Measurements from ENCODE around the gene ADGRB3. TPM values are rescaled to one million over a fixed set of nuclear protein-coding genes. Genes with fewer than 3 reads are reported as not detected.

ADGRB3 gene
- total RNA-seq, 2 donors from 2014 or later = not detected

- Mint-ChIP-seq H3K36me3 (ENCODE audit: low read depth) (no peaks in the 10 kb centered on the region), H3K4me1 (no peaks in the 10 kb centered on the region), H3K27me3 (no peaks in the 10 kb centered on the region), H3K4me3 (no peak overlapping the region), H3K27ac (no peak overlapping the region)
- ATAC-seq = no peak
- DNase-seq = no peak
- H3K9me3 ChIP-seq (ENCODE audit: control insufficient read depth, low read length, poor library complexity, severe bottlenecking) = no peaks in the 10 kb centered on the region
These were observed 510.0 kb downstream of the ADGRB3 start for GRCh38 chr6:69145062-69145461.

- Mint-ChIP-seq H3K4me3 (no peak overlapping the region), H3K27ac (no peak overlapping the region), H3K27me3 (no peaks in the 10 kb centered on the region), H3K4me1 (no peaks in the 10 kb centered on the region), H3K36me3 (ENCODE audit: low read depth) (no peaks in the 10 kb centered on the region)
- no peaks in the 10 kb centered on the region for H3K9me3 ChIP-seq (ENCODE audit: control insufficient read depth, low read length, poor library complexity, severe bottlenecking)
- ATAC-seq (no peak), DNase-seq (no peak)
These were observed 511.3 kb downstream of the ADGRB3 start for GRCh38 chr6:69146385-69146784.

- no peaks in the 10 kb centered on the region for H3K9me3 ChIP-seq (ENCODE audit: control insufficient read depth, low read length, poor library complexity, severe bottlenecking)
- ATAC-seq = no peak
- Mint-ChIP-seq H3K4me1 (no peaks in the 10 kb centered on the region), H3K36me3 (ENCODE audit: low read depth) (no peaks in the 10 kb centered on the region), H3K4me3 (no peak overlapping the region), H3K27me3 (no peaks in the 10 kb centered on the region), H3K27ac (no peak overlapping the region)
- DNase-seq = no peak
These were observed 520.4 kb downstream of the ADGRB3 start for GRCh38 chr6:69155467-69155866.

- H3K9me3 ChIP-seq (ENCODE audit: control insufficient read depth, low read length, poor library complexity, severe bottlenecking) = no peaks in the 10 kb centered on the region
- no peaks in the 10 kb centered on the region for H3K4me1 Mint-ChIP-seq
- H3K4me3 Mint-ChIP-seq = no peak overlapping the region
- DNase-seq (no peak), ATAC-seq (no peak)
- H3K27ac Mint-ChIP-seq = no peak overlapping the region
- no peaks in the 10 kb centered on the region for H3K36me3 Mint-ChIP-seq (ENCODE audit: low read depth)
- no peaks in the 10 kb centered on the region for H3K27me3 Mint-ChIP-seq
These were observed 527.7 kb downstream of the ADGRB3 start for GRCh38 chr6:69162811-69163210.

GRCh38 chr6:69164564-69165229 lies 529.6 kb downstream of the ADGRB3 start:
- H3K36me3 Mint-ChIP-seq (ENCODE audit: low read depth) = no peaks in the 10 kb centered on the region

GRCh38 chr6:69179681-69180080 lies 544.6 kb downstream of the ADGRB3 start:
- H3K9me3 ChIP-seq (ENCODE audit: control insufficient read depth, low read length, poor library complexity, severe bottlenecking) = no peaks in the 10 kb centered on the region
- ATAC-seq = no peak
- H3K4me1 Mint-ChIP-seq = no peaks in the 10 kb centered on the region
- H3K4me3 Mint-ChIP-seq = no peak overlapping the region
- no peaks in the 10 kb centered on the region for H3K27me3 Mint-ChIP-seq
- H3K27ac Mint-ChIP-seq = no peak overlapping the region
- H3K36me3 Mint-ChIP-seq (ENCODE audit: low read depth) = no peaks in the 10 kb centered on the region
- DNase-seq = no peak

More at GRCh38 chr6:69164564-69165229, 529.6 kb downstream of the ADGRB3 start:
- Mint-ChIP-seq H3K4me1 (no peaks in the 10 kb centered on the region), H3K27me3 (no peaks in the 10 kb centered on the region), H3K27ac (no peak overlapping the region), H3K4me3 (no peak overlapping the region)
- ATAC-seq (no peak), DNase-seq (no peak)
- H3K9me3 ChIP-seq (ENCODE audit: control insufficient read depth, low read length, poor library complexity, severe bottlenecking) = no peaks in the 10 kb centered on the region

GRCh38 chr6:69180361-69181067 lies 545.4 kb downstream of the ADGRB3 start:
- no peak overlapping the region for H3K4me3 Mint-ChIP-seq
- H3K36me3 Mint-ChIP-seq (ENCODE audit: low read depth) = no peaks in the 10 kb centered on the region
- H3K4me1 Mint-ChIP-seq = no peaks in the 10 kb centered on the region
- no peaks in the 10 kb centered on the region for H3K27me3 Mint-ChIP-seq
- DNase-seq (no peak), ATAC-seq (no peak)
- H3K9me3 ChIP-seq (ENCODE audit: control insufficient read depth, low read length, poor library complexity, severe bottlenecking) = no peaks in the 10 kb centered on the region
- no peak overlapping the region for H3K27ac Mint-ChIP-seq

GRCh38 chr6:69181964-69182363 lies 546.9 kb downstream of the ADGRB3 start:
- Mint-ChIP-seq H3K36me3 (ENCODE audit: low read depth) (no peaks in the 10 kb centered on the region), H3K27ac (no peak overlapping the region), H3K4me1 (no peaks in the 10 kb centered on the region), H3K27me3 (no peaks in the 10 kb centered on the region), H3K4me3 (no peak overlapping the region)
- no peak for ATAC-seq
- no peak for DNase-seq
- H3K9me3 ChIP-seq (ENCODE audit: control insufficient read depth, low read length, poor library complexity, severe bottlenecking) = no peaks in the 10 kb centered on the region

GRCh38 chr6:69185276-69185675 lies 550.2 kb downstream of the ADGRB3 start:
- H3K4me3 Mint-ChIP-seq = no peak overlapping the region
- H3K27ac Mint-ChIP-seq = no peak overlapping the region
- no peaks in the 10 kb centered on the region for H3K9me3 ChIP-seq (ENCODE audit: control insufficient read depth, low read length, poor library complexity, severe bottlenecking)
- no peaks in the 10 kb centered on the region for H3K4me1 Mint-ChIP-seq
- DNase-seq (no peak), ATAC-seq (no peak)
- H3K36me3 Mint-ChIP-seq (ENCODE audit: low read depth) = no peaks in the 10 kb centered on the region
- no peaks in the 10 kb centered on the region for H3K27me3 Mint-ChIP-seq

- DNase-seq = no peak
- no peaks in the 10 kb centered on the region for H3K9me3 ChIP-seq (ENCODE audit: control insufficient read depth, low read length, poor library complexity, severe bottlenecking)
- no peak for ATAC-seq
- H3K4me1 Mint-ChIP-seq = no peaks in the 10 kb centered on the region
- H3K36me3 Mint-ChIP-seq (ENCODE audit: low read depth) = no peaks in the 10 kb centered on the region
- H3K27me3 Mint-ChIP-seq = no peaks in the 10 kb centered on the region
- H3K4me3 Mint-ChIP-seq = no peak overlapping the region
- H3K27ac Mint-ChIP-seq = no peak overlapping the region
These were observed 567.7 kb downstream of the ADGRB3 start for GRCh38 chr6:69202768-69203167.

GRCh38 chr6:69216127-69216526 lies 581.0 kb downstream of the ADGRB3 start:
- no peak overlapping the region for H3K4me3 Mint-ChIP-seq
- DNase-seq = no peak
- H3K27me3 Mint-ChIP-seq = peaks cover 5% of the 10 kb centered on the region
- no peak for ATAC-seq
- no peaks in the 10 kb centered on the region for H3K9me3 ChIP-seq (ENCODE audit: control insufficient read depth, low read length, poor library complexity, severe bottlenecking)
- H3K27ac Mint-ChIP-seq = no peak overlapping the region
- no peaks in the 10 kb centered on the region for H3K36me3 Mint-ChIP-seq (ENCODE audit: low read depth)
- no peaks in the 10 kb centered on the region for H3K4me1 Mint-ChIP-seq

GRCh38 chr6:69217343-69217742 lies 582.3 kb downstream of the ADGRB3 start:
- H3K4me1 Mint-ChIP-seq = no peaks in the 10 kb centered on the region
- no peak for DNase-seq
- H3K27me3 Mint-ChIP-seq = peaks cover 5% of the 10 kb centered on the region
- no peaks in the 10 kb centered on the region for H3K9me3 ChIP-seq (ENCODE audit: control insufficient read depth, low read length, poor library complexity, severe bottlenecking)
- H3K4me3 Mint-ChIP-seq = no peak overlapping the region
- no peak for ATAC-seq
- H3K27ac Mint-ChIP-seq = no peak overlapping the region
- H3K36me3 Mint-ChIP-seq (ENCODE audit: low read depth) = no peaks in the 10 kb centered on the region

- peaks cover 5% of the 10 kb centered on the region for H3K27me3 Mint-ChIP-seq
- no peak for DNase-seq
- no peaks in the 10 kb centered on the region for H3K36me3 Mint-ChIP-seq (ENCODE audit: low read depth)
- H3K9me3 ChIP-seq (ENCODE audit: control insufficient read depth, low read length, poor library complexity, severe bottlenecking) = no peaks in the 10 kb centered on the region
- ATAC-seq = no peak
- H3K27ac Mint-ChIP-seq = no peak overlapping the region
- H3K4me1 Mint-ChIP-seq = no peaks in the 10 kb centered on the region
- H3K4me3 Mint-ChIP-seq = no peak overlapping the region
These were observed 585.3 kb downstream of the ADGRB3 start for GRCh38 chr6:69220375-69220774.

GRCh38 chr6:69232008-69232407 lies 596.9 kb downstream of the ADGRB3 start:
- no peak for DNase-seq
- no peaks in the 10 kb centered on the region for H3K4me1 Mint-ChIP-seq
- no peak overlapping the region for H3K4me3 Mint-ChIP-seq
- no peaks in the 10 kb centered on the region for H3K36me3 Mint-ChIP-seq (ENCODE audit: low read depth)
- H3K27me3 Mint-ChIP-seq = no peaks in the 10 kb centered on the region
- no peak overlapping the region for H3K27ac Mint-ChIP-seq
- H3K9me3 ChIP-seq (ENCODE audit: control insufficient read depth, low read length, poor library complexity, severe bottlenecking) = peaks cover 2% of the 10 kb centered on the region
- ATAC-seq = no peak
